Liver (tissue), 9 donors: ENCODE results near the gene CCDC158. TPM values are rescaled to one million over a fixed set of nuclear protein-coding genes. Genes with fewer than 3 reads are reported as not detected.

Source experiments
- DNase-seq: peaks from one replicate; pipeline ENCODE4 v3.0.0-alpha.2; 2017; ENCODE audit warnings: low spot score
- H3K27ac ChIP-seq, 2 donors: one replicate each; pipeline ENCODE4 v1.7.0; 2013; ENCODE audit warnings: inconsistent platforms in 2 of 2, low read length in 2 of 2, control low read depth in 1 of 2, low read depth in 1 of 2, mild to moderate bottlenecking in 1 of 2
- H3K27me3 ChIP-seq, 4 donors: one replicate each; pipeline versions ENCODE4 v1.6.1 to v1.7.0; 2013; ENCODE audit warnings: low read length in 3 of 4, inconsistent platforms in 1 of 4, mild to moderate bottlenecking in 1 of 4, moderate library complexity in 1 of 4; ENCODE audit not compliant: control insufficient read depth in 4 of 4, insufficient read depth in 4 of 4
- H3K36me3 ChIP-seq, 4 donors: one replicate each; pipeline versions ENCODE4 v1.6.1 to v1.7.0; 2013; ENCODE audit warnings: low read length in 3 of 4, mild to moderate bottlenecking in 3 of 4, low read depth in 1 of 4, moderate library complexity in 1 of 4; ENCODE audit not compliant: control insufficient read depth in 4 of 4, insufficient read depth in 3 of 4
- H3K4me1 ChIP-seq, 4 donors: one replicate each; pipeline versions ENCODE4 v1.6.1 to v1.7.0; 2013; ENCODE audit warnings: low read length in 3 of 4, mild to moderate bottlenecking in 3 of 4, moderate library complexity in 1 of 4; ENCODE audit not compliant: control insufficient read depth in 4 of 4, insufficient read depth in 4 of 4
- H3K4me3 ChIP-seq, 3 donors: one replicate each; pipeline versions ENCODE4 v1.6.1 to v1.7.0; 2013; ENCODE audit warnings: low read length in 3 of 3, control low read depth in 1 of 3, low read depth in 1 of 3, mild to moderate bottlenecking in 1 of 3
- H3K9ac ChIP-seq, 2 donors: one replicate each; pipeline ENCODE4 v1.7.0; 2013; ENCODE audit warnings: low read length in 2 of 2, mild to moderate bottlenecking in 2 of 2, moderate library complexity in 2 of 2, control low read depth in 1 of 2, low read depth in 1 of 2
- H3K9me3 ChIP-seq, 4 donors: one replicate each; pipeline versions ENCODE4 v1.6.1 to v1.7.0; 2013; ENCODE audit warnings: low read length in 3 of 4; ENCODE audit not compliant: control insufficient read depth in 4 of 4
- EGR1 ChIP-seq, 2 donors: IDR thresholded peaks; 2 replicates each; pipeline ENCODE4 v1.6.1; 2016 to 2018; ENCODE audit warnings: antibody characterized with exemption in 2 of 2, low read depth in 2 of 2
- FOXA1 ChIP-seq: IDR thresholded peaks from 2 replicates; pipeline ENCODE4 v1.6.1; 2016; ENCODE audit warnings: antibody characterized with exemption
- FOXA2 ChIP-seq: IDR thresholded peaks from 2 replicates; pipeline ENCODE4 v1.6.1; 2016; ENCODE audit warnings: antibody characterized with exemption
- GABPA ChIP-seq, 2 donors: IDR thresholded peaks in 1 of 2; conservative IDR thresholded peaks in 1 of 2; 2 replicates each; pipeline ENCODE4 v1.6.1; 2016; ENCODE audit warnings: antibody characterized with exemption in 2 of 2, mild to moderate bottlenecking in 1 of 2, moderate library complexity in 1 of 2
- HNF4A ChIP-seq, 2 donors: conservative IDR thresholded peaks; 2 replicates each; pipeline ENCODE4 v1.6.1; 2016; ENCODE audit warnings: antibody characterized with exemption in 2 of 2, mild to moderate bottlenecking in 2 of 2
- HNF4G ChIP-seq: IDR thresholded peaks from 2 replicates; pipeline ENCODE4 v1.6.1; 2016; ENCODE audit warnings: antibody characterized with exemption
- JUND ChIP-seq, 2 donors: IDR thresholded peaks; 2 replicates each; pipeline ENCODE4 v1.6.1; 2016; ENCODE audit warnings: antibody characterized with exemption in 2 of 2
- NR2F2 ChIP-seq: IDR thresholded peaks from 2 replicates; pipeline ENCODE4 v1.6.1; 2016; ENCODE audit warnings: antibody characterized with exemption
- RAD21 ChIP-seq, 2 donors: IDR thresholded peaks; 2 replicates each; pipeline ENCODE4 v1.6.1; 2016; ENCODE audit warnings: antibody characterized with exemption in 2 of 2, mild to moderate bottlenecking in 2 of 2
- RXRA ChIP-seq, 2 donors: IDR thresholded peaks; 2 replicates each; pipeline ENCODE4 v1.6.1; 2017 to 2018; ENCODE audit warnings: antibody characterized with exemption in 2 of 2, mild to moderate bottlenecking in 1 of 2
- SP1 ChIP-seq: IDR thresholded peaks from 2 replicates; pipeline ENCODE4 v1.6.1; 2018; ENCODE audit warnings: antibody characterized with exemption, mild to moderate bottlenecking
- TAF1 ChIP-seq: conservative IDR thresholded peaks from 2 replicates; pipeline ENCODE4 v1.6.1; 2016; ENCODE audit warnings: antibody characterized with exemption, mild to moderate bottlenecking
- YY1 ChIP-seq: IDR thresholded peaks from 2 replicates; pipeline ENCODE4 v1.6.1; 2016; ENCODE audit warnings: antibody characterized with exemption, mild to moderate bottlenecking
- WGBS: extraction: QIAGEN DNeasy Blood & Tissue Kit; methylation state at CpG from one replicate; pipeline ENCODE4 v1.1.7; 2013; 5-methylcytosine and 5-hydroxymethylcytosine counted together
- polyA plus RNA-seq, 2 donors: library from polyadenylated mRNA; stranded (reverse) in 1 of 2; unstranded in 1 of 2; fragments of 200-250 nt in 1 of 2; fragments of >200 nt in 1 of 2; fragmentation: Nextera tagmentation in 1 of 2; extraction: Ambion mirVana in 1 of 2; gene quantifications; one replicate each; pipeline versions ENCODE4 v1.2.1 to v1.2.3, GENCODE V29; 2013 to 2015
- total RNA-seq, 2 donors: library from RNA; depleted of rRNA; stranded (reverse); fragments of >200 nt; gene quantifications; one replicate each; pipeline ENCODE4 v1.2.3, GENCODE V29; 2014
- TF ChIP-seq, protein P1 (sequence below): IDR thresholded peaks from 2 replicates; pipeline ENCODE4 v1.6.1; 2016; ENCODE audit warnings: antibody characterized with exemption
- TF ChIP-seq, protein P2 (sequence below): fragments of 150-350 bp; IDR thresholded peaks from 2 replicates; pipeline ENCODE4 v1.5.1; 2017; ENCODE audit warnings: improper control_type of control experiment, low read depth, low read length; ENCODE audit not compliant: missing input control
- TF ChIP-seq, protein P3 (sequence below): IDR thresholded peaks from 2 replicates; pipeline ENCODE4 v1.6.1; 2016; ENCODE audit warnings: antibody characterized with exemption, mild to moderate bottlenecking
- donor health status: healthy.
- donor health status: healthy.
- donor health status: healthy.
- donor health status: healthy.
- donor health status: healthy.

The CCDC158 gene
- total and polyA plus RNA-seq, 4 donors: 0.28 to 4.0 (median 1.1) TPM

DNA sequence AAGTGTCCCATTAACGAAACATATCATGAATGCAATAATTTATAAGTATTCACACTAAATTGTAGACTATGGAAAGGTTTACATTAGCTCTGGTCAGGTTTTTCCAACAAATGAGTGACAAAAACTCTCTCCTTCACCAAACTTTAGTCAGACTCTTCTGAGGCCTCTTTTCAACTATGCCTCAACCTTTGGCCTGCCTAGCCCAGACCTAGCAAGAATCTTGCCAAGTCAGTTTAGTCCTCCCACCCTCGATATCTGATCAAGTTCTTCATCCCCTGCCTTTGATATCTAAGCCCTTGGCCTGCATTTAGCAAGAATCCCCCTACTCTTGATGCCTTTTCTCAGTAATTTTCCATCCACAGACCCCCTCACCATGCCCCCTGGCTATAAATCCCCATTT lies 37.9 kb downstream of the CCDC158 start (continued):
- TF ChIP-seq GABPA (IDR thresholded peaks at IDR 0.05 in 1 of 2, conservative IDR thresholded peaks at IDR 0.05 in 1 of 2) (no peak), TAF1 (no peak), RXRA (IDR thresholded peaks at IDR 0.05) (no peak)

DNA sequence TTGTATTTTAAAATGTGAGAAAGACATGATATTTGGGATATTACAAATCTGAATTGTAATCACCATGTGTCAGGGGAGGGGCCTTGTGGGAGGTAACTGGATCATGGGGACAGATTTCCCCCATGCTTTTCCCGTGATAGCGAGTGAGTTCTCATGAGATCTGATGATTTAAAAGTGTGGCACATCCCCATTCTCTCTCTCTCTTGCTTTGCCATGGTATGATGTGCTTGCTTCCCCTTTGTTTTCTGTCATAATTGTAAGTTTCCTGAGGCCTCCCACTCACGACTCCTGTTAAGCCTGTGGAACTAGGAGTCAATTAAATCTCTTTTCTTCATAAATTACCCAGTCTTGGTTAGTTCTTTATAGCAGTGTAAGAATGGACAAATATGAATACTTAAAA lies 39.0 kb downstream of the CCDC158 start:
- TF ChIP-seq RAD21 (IDR thresholded peaks at IDR 0.05): no peak
- no peak for TF ChIP-seq RXRA (IDR thresholded peaks at IDR 0.05)
- no peak for TF ChIP-seq TAF1
- TF ChIP-seq YY1: no peak
- TF ChIP-seq NR2F2: no peak
- TF ChIP-seq, protein P1, sequence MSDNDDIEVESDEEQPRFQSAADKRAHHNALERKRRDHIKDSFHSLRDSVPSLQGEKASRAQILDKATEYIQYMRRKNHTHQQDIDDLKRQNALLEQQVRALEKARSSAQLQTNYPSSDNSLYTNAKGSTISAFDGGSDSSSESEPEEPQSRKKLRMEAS: no peak
- no peak for TF ChIP-seq SP1
- TF ChIP-seq, protein P2, sequence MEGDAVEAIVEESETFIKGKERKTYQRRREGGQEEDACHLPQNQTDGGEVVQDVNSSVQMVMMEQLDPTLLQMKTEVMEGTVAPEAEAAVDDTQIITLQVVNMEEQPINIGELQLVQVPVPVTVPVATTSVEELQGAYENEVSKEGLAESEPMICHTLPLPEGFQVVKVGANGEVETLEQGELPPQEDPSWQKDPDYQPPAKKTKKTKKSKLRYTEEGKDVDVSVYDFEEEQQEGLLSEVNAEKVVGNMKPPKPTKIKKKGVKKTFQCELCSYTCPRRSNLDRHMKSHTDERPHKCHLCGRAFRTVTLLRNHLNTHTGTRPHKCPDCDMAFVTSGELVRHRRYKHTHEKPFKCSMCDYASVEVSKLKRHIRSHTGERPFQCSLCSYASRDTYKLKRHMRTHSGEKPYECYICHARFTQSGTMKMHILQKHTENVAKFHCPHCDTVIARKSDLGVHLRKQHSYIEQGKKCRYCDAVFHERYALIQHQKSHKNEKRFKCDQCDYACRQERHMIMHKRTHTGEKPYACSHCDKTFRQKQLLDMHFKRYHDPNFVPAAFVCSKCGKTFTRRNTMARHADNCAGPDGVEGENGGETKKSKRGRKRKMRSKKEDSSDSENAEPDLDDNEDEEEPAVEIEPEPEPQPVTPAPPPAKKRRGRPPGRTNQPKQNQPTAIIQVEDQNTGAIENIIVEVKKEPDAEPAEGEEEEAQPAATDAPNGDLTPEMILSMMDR: no peak
- TF ChIP-seq JUND (IDR thresholded peaks at IDR 0.05): no peak
- no peak for TF ChIP-seq HNF4G
- no peak for TF ChIP-seq HNF4A (conservative IDR thresholded peaks at IDR 0.05)
- TF ChIP-seq FOXA1: no peak
- no peak for TF ChIP-seq EGR1 (IDR thresholded peaks at IDR 0.05; ENCODE audit: low read depth in 2 of 2)
- no peak for TF ChIP-seq FOXA2
- H3K4me3 ChIP-seq: no peak overlapping the region
- no peaks in the 10 kb centered on the region for H3K27me3 ChIP-seq
- H3K4me1 ChIP-seq: peaks cover 0 to 19% (median 14%) of the 10 kb centered on the region in 4 donors
- H3K27ac ChIP-seq: no peak overlapping the region
- 87% methylated on average over 3 of the region's 3 CpGs for whole genome bisulfite sequencing
- no peaks in the 10 kb centered on the region for H3K36me3 ChIP-seq
- H3K9ac ChIP-seq: no peak overlapping the region
- H3K9me3 ChIP-seq: no peaks in the 10 kb centered on the region
- DNase-seq: no peak

DNA sequence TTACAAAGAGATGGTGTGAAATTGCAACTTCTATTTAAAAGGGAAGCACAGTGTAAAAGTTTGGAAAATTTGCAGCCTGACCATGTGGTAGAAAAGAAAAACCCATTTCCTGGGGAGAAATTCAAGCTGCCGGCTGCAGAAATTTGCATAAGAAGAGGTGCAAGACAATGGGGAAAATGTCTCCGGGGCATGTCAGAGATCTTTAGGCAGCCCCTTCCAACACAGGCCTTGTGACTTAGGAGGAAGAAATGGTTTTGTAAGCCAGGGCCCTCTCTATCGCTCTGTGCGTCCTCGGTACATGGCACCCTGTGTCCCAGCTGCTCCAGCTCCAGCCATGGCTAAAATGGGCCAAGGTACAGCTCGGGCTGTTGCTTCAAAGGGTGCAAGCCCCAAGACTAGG lies 40.4 kb downstream of the CCDC158 start:
- Histone ChIP-seq H3K36me3 (no peaks in the 10 kb centered on the region), H3K9me3 (no peaks in the 10 kb centered on the region), H3K27me3 (no peaks in the 10 kb centered on the region), H3K27ac (no peak overlapping the region), H3K4me3 (no peak overlapping the region), H3K9ac (no peak overlapping the region), H3K4me1 (peaks cover 4 to 25% (median 22%) of the 10 kb centered on the region in 4 donors)
- DNase-seq: no peak
- TF ChIP-seq SP1 (no peak), TAF1 (no peak), YY1 (no peak), EGR1 (IDR thresholded peaks at IDR 0.05; ENCODE audit: low read depth in 2 of 2) (no peak), JUND (IDR thresholded peaks at IDR 0.05) (no peak), FOXA2 (no peak), GABPA (IDR thresholded peaks at IDR 0.05 in 1 of 2, conservative IDR thresholded peaks at IDR 0.05 in 1 of 2) (no peak), NR2F2 (no peak), RAD21 (IDR thresholded peaks at IDR 0.05) (no peak)
- TF ChIP-seq, protein P3, sequence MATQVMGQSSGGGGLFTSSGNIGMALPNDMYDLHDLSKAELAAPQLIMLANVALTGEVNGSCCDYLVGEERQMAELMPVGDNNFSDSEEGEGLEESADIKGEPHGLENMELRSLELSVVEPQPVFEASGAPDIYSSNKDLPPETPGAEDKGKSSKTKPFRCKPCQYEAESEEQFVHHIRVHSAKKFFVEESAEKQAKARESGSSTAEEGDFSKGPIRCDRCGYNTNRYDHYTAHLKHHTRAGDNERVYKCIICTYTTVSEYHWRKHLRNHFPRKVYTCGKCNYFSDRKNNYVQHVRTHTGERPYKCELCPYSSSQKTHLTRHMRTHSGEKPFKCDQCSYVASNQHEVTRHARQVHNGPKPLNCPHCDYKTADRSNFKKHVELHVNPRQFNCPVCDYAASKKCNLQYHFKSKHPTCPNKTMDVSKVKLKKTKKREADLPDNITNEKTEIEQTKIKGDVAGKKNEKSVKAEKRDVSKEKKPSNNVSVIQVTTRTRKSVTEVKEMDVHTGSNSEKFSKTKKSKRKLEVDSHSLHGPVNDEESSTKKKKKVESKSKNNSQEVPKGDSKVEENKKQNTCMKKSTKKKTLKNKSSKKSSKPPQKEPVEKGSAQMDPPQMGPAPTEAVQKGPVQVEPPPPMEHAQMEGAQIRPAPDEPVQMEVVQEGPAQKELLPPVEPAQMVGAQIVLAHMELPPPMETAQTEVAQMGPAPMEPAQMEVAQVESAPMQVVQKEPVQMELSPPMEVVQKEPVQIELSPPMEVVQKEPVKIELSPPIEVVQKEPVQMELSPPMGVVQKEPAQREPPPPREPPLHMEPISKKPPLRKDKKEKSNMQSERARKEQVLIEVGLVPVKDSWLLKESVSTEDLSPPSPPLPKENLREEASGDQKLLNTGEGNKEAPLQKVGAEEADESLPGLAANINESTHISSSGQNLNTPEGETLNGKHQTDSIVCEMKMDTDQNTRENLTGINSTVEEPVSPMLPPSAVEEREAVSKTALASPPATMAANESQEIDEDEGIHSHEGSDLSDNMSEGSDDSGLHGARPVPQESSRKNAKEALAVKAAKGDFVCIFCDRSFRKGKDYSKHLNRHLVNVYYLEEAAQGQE: no peak
- 96% methylated on average over 6 of the region's 6 CpGs for WGBS
